HCT116 (cell line): ENCODE measurements around the gene KMO. TPM values are rescaled to one million over a fixed set of nuclear protein-coding genes. Genes with fewer than 3 reads are reported as not detected.

Source experiments
- ATAC-seq: fragments of 200-7000 bp; cut with Tn5 transposase; 2 replicates; pipeline ENCODE4 v1.9.1; 2020; ENCODE audit warnings: mild to moderate bottlenecking, moderate library complexity
- BruUV-seq: library from RNA; stranded (reverse); fragments of 400-500 nt; replicated peaks from 2 replicates; lab custom pipeline; 2021; lab: Mats Ljungman, UMichigan
- CTCF ChIA-PET: fragments of 300-600 bp; sonication (Branson Sonifier 250); formaldehyde crosslinking; loops from one replicate; lab custom pipeline; 2021; ENCODE audit warnings: antibody characterized with exemption; lab: Charles Lee
- POLR2A ChIA-PET: fragments of 300-600, 350-600 bp; sonication (Branson Sonifier 250); formaldehyde crosslinking; loops from one replicate; lab custom pipeline; 2021; ENCODE audit warnings: antibody characterized with exemption; lab: Charles Lee
- RAD21 ChIA-PET, 2 experiments: fragments of 300-600 bp; sonication (Branson Sonifier 250); formaldehyde crosslinking; loops; one replicate each; lab custom pipeline; 2023; ENCODE audit warnings: low total read pairs in 2 of 2; ENCODE audit not compliant: uncharacterized antibody in 2 of 2, unreplicated experiment in 2 of 2, low non-redundant PET in 1 of 2; lab: Charles Lee
- DNase-seq: peaks from one replicate; pipeline ENCODE4 v3.0.0-alpha.2; 2010; ENCODE audit warnings: low read depth, low spot score
- H2AFZ ChIP-seq: fragments of 200-600 bp; shearing (Covaris generic), sonication (generic); 2 replicates; pipeline ENCODE4 v1.6.1; 2017; ENCODE audit warnings: low read depth, mixed run types, mixed read lengths, antibody characterized with exemption, low read length; ENCODE audit not compliant: poor library complexity, severe bottlenecking
- H3K27ac ChIP-seq: 2 replicates; pipeline ENCODE4 v1.5.1; 2012; ENCODE audit warnings: low read depth, low read length
- H3K27me3 ChIP-seq: fragments of 200-600 bp; sonication (generic); 2 replicates; pipeline ENCODE4 v1.6.1; 2016; ENCODE audit warnings: mixed run types, low read length, mixed read lengths; ENCODE audit not compliant: insufficient read depth
- H3K36me3 ChIP-seq, 2 experiments: fragments of 200-500 bp in 1 of 2; fragments of 200-600 bp in 1 of 2; sonication (Bioruptor generic) in 1 of 2; sonication (generic) in 1 of 2; 2 replicates each; pipeline versions ENCODE4 v1.5.1 to v1.6.1; 2014 to 2016; ENCODE audit warnings: low read length in 2 of 2, inconsistent platforms in 1 of 2, mixed read lengths in 1 of 2, mixed run types in 1 of 2; ENCODE audit not compliant: insufficient read depth in 2 of 2, control insufficient read depth in 1 of 2
- H3K4me1 ChIP-seq, 2 experiments: fragments of 200-600 bp in 1 of 2; sonication (generic) in 1 of 2; 2 replicates each; pipeline versions ENCODE4 v1.5.1 to v1.6.1; 2012 to 2017; ENCODE audit warnings: low read length in 2 of 2, inconsistent platforms in 1 of 2, mild to moderate bottlenecking in 1 of 2, mixed read lengths in 1 of 2, mixed run types in 1 of 2, moderate library complexity in 1 of 2; ENCODE audit not compliant: insufficient read depth in 2 of 2, control insufficient read depth in 1 of 2
- H3K4me2 ChIP-seq: fragments of 200-600 bp; sonication (generic); 2 replicates; pipeline ENCODE4 v1.6.1; 2017; ENCODE audit warnings: mixed run types, low read length, mixed read lengths
- H3K4me3 ChIP-seq, 2 experiments: fragments of 200-600 bp in 1 of 2; sonication (generic) in 1 of 2; replicated peaks in 1 of 2; 2 replicates each; pipeline ENCODE4 v1.5.1; 2011 to 2016; ENCODE audit warnings: low read length in 2 of 2, control low read depth in 1 of 2, low read depth in 1 of 2, mild to moderate bottlenecking in 1 of 2, mixed read lengths in 1 of 2, mixed run types in 1 of 2
- H3K79me2 ChIP-seq: fragments of 200-600 bp; sonication (generic); 2 replicates; pipeline ENCODE4 v1.6.1; 2017; ENCODE audit warnings: mild to moderate bottlenecking, mixed run types, low read length, moderate library complexity, mixed read lengths; ENCODE audit not compliant: insufficient read depth
- H3K9ac ChIP-seq: fragments of 200-600 bp; sonication (generic); 2 replicates; pipeline ENCODE4 v1.6.1; 2016; ENCODE audit warnings: low read length, mixed read lengths
- H3K9me2 ChIP-seq: fragments of 200-600 bp; sonication (generic), shearing (Covaris generic); 2 replicates; pipeline ENCODE4 v1.6.1; 2017; ENCODE audit warnings: mixed run types, mild to moderate bottlenecking, moderate library complexity; ENCODE audit not compliant: insufficient read depth
- H3K9me3 ChIP-seq, 2 experiments: fragments of 200-500 bp in 1 of 2; fragments of 200-600 bp in 1 of 2; sonication (Bioruptor generic) in 1 of 2; sonication (generic) in 1 of 2; 2 replicates each; pipeline ENCODE4 v1.6.1; 2014 to 2017; ENCODE audit warnings: low read length in 2 of 2, mixed read lengths in 2 of 2, inconsistent platforms in 1 of 2, low read depth in 1 of 2, mild to moderate bottlenecking in 1 of 2, mixed run types in 1 of 2, moderate library complexity in 1 of 2; ENCODE audit not compliant: control insufficient read depth in 1 of 2, insufficient read depth in 1 of 2
- H4K20me1 ChIP-seq: fragments of 200-600 bp; sonication (generic), shearing (Covaris generic); 2 replicates; pipeline ENCODE4 v1.6.1; 2017; ENCODE audit warnings: mixed run types, mild to moderate bottlenecking, moderate library complexity; ENCODE audit not compliant: insufficient read depth
- CBX3 ChIP-seq: IDR thresholded peaks from 2 replicates; pipeline ENCODE4 v1.6.1; 2012; ENCODE audit warnings: low read depth
- EGR1 ChIP-seq: IDR thresholded peaks from 2 replicates; pipeline ENCODE4 v1.6.1; 2012; ENCODE audit warnings: low read depth
- ELF1 ChIP-seq: IDR thresholded peaks from 2 replicates; pipeline ENCODE4 v1.6.1; 2012; ENCODE audit warnings: low read depth, borderline replicate concordance
- EZH2 ChIP-seq: fragments of 200-600 bp; sonication (generic); IDR thresholded peaks from 2 replicates; pipeline ENCODE4 v1.6.1; 2017; ENCODE audit warnings: antibody characterized with exemption, mixed run types
- FOSL1 ChIP-seq: IDR thresholded peaks from 2 replicates; pipeline ENCODE4 v1.6.1; 2012; ENCODE audit warnings: low read depth
- JUND ChIP-seq: IDR thresholded peaks from 2 replicates; pipeline ENCODE4 v1.6.1; 2012
- POLR2A ChIP-seq: IDR thresholded peaks from 2 replicates; pipeline ENCODE4 v1.7.0; 2011; ENCODE audit warnings: borderline replicate concordance; ENCODE audit not compliant: insufficient read depth, insufficient read length; ENCODE audit errors: extremely low read depth
- RAD21 ChIP-seq: IDR thresholded peaks from 2 replicates; pipeline ENCODE4 v1.6.1; 2012; ENCODE audit warnings: low read depth, mild to moderate bottlenecking
- SP1 ChIP-seq: IDR thresholded peaks from 2 replicates; pipeline ENCODE4 v1.6.1; 2012; ENCODE audit warnings: low read depth
- SRF ChIP-seq: IDR thresholded peaks from 2 replicates; pipeline ENCODE4 v1.6.1; 2012; ENCODE audit warnings: low read depth
- ZFX ChIP-seq: fragments of 450-650 bp; IDR thresholded peaks from 2 replicates; pipeline ENCODE4 v1.6.1; 2017
- ZNF274 ChIP-seq: fragments of 200-500 bp; sonication (Bioruptor generic); IDR thresholded peaks from 2 replicates; pipeline ENCODE4 v1.6.1; 2014; ENCODE audit warnings: mild to moderate bottlenecking, low read depth, low read length, inconsistent platforms
- intact Hi-C: fragments of 100-400 bp; cut with micrococcal nuclease; formaldehyde crosslinking; loops from 2 replicates; pipeline ENCODE4 v1.10.0; 2022
- total RNA-seq: library from RNA; stranded (reverse); gene quantifications from one replicate; pipeline ENCODE4 v1.2.1, GENCODE V29; 2021; ENCODE audit not compliant: unreplicated experiment
- TF ChIP-seq, protein P1 (sequence below): IDR thresholded peaks from 2 replicates; pipeline ENCODE4 v1.6.1; 2012
- TF ChIP-seq, protein P2 (sequence below): IDR thresholded peaks from 2 replicates; pipeline ENCODE4 v1.6.1; 2012
- TF ChIP-seq, protein P3 (sequence below): IDR thresholded peaks from 2 replicates; pipeline ENCODE4 v1.6.1; 2012; ENCODE audit warnings: low read depth

The KMO gene
- total RNA-seq, 1 experiment from 2014 or later, result not detected

GRCh38 chr1:241608379-241609033 lies 76.3 kb downstream of the KMO start:
- TF ChIP-seq ZFX (no peak), EZH2 (no peak)
- TF ChIP-seq, protein P1, sequence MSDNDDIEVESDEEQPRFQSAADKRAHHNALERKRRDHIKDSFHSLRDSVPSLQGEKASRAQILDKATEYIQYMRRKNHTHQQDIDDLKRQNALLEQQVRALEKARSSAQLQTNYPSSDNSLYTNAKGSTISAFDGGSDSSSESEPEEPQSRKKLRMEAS, result no peak
- no peak overlapping the region for H3K4me3 ChIP-seq
- no peaks in the 10 kb centered on the region for H3K79me2 ChIP-seq
- no peak overlapping the region for H3K4me2 ChIP-seq
- no peak overlapping the region for H2AFZ ChIP-seq
- no peaks in the 10 kb centered on the region; the same call in 1 of the 2 replicates for H4K20me1 ChIP-seq
- POLR2A ChIA-PET, result no interaction called here
- no peak overlapping the region for H3K9ac ChIP-seq
- RAD21 ChIA-PET, result no interaction called here
- DNase-seq (no peak), ATAC-seq (no peak)
- H3K9me2 ChIP-seq, result no peaks in the 10 kb centered on the region
- intact Hi-C loops, result no loop called here
- no peaks in the 10 kb centered on the region for H3K9me3 ChIP-seq
- H3K36me3 ChIP-seq, result no peaks in the 10 kb centered on the region
- CTCF ChIA-PET, result no interaction called here
- peaks cover 0 to 14% of the 10 kb centered on the region in 2 experiments; a peak in 1 of 4 replicates for H3K4me1 ChIP-seq
- H3K27ac ChIP-seq, result no peak overlapping the region
- no peaks in the 10 kb centered on the region for H3K27me3 ChIP-seq
- BruUV-seq, result no TSS peak

DNA sequence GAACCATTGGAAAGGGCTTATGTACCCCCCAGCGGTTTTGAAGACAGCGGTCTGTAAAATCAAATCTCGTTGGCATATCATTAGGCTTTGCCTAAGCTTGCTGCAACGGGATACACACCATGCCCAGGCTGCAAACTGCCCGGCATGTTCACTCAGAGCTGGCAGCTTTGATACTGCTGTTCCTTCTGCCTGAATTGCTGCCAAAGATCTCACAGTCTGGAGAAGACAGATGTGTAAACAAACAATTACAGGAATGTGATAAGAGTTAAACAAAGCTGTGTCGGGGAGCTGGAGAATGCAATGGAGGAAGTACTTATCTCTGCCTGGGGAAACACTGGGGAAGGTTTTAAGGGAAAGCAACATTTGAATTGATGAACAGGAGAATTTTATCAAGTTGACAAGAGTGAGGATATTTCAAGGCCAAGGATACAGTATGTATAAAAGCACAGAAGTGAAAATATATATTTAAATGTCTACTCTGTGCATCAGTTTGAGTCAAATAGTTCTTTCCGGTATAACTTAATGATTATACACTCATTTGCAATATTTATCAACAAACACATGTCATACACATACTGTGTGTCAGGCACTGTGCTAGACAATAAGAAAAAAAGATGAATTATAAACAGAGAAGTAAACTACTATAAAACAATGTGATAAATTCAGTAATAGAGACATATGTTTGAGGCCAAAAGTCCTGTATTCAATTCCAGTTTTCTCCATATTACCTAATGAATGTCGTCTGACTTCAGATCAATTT lies 78.1 kb downstream of the KMO start:
- CTCF ChIA-PET, result interaction anchor here (0.6 to 2.8 kb wide), 28 partner anchors 8 to 388 kb away, joined by 3 to 22 read pairs (median 4); partner anchors contain the start of genes CHML, FH, KMO and MAP1LC3C
- H3K9ac ChIP-seq, result no peak overlapping the region
- ATAC-seq (no peak), DNase-seq (no peak)
- H3K4me1 ChIP-seq, result peaks cover 0 to 8% of the 10 kb centered on the region in 2 experiments; a peak in 1 of 4 replicates
- RAD21 ChIA-PET, result interaction anchor here in 1 of 2 experiments (0.8 kb wide), 1 partner anchor 74 kb away, joined by 3 read pairs; no protein-coding TSS in a partner anchor
- no peaks in the 10 kb centered on the region for H3K9me3 ChIP-seq
- no peaks in the 10 kb centered on the region; the same call in 1 of the 2 replicates for H4K20me1 ChIP-seq
- intact Hi-C loops, result loop anchor here (2.0 kb wide), 1 partner anchor 389 kb away; the partner anchor contains the start of gene MAP1LC3C
- H3K4me2 ChIP-seq, result no peak overlapping the region
- no peaks in the 10 kb centered on the region for H3K79me2 ChIP-seq
- no peak overlapping the region for H2AFZ ChIP-seq
- POLR2A ChIA-PET, result interaction anchor here (0.7 to 1.2 kb wide), 2 partner anchors 224 to 237 kb away, joined by 3 to 4 read pairs; partner anchors contain the start of gene EXO1
- H3K36me3 ChIP-seq, result no peaks in the 10 kb centered on the region
- BruUV-seq, result no TSS peak
- no peak overlapping the region for H3K27ac ChIP-seq
- no peaks in the 10 kb centered on the region for H3K27me3 ChIP-seq
- H3K9me2 ChIP-seq, result no peaks in the 10 kb centered on the region
- no peak overlapping the region for H3K4me3 ChIP-seq
- TF ChIP-seq RAD21 (no peak), SRF (no peak), FOSL1 (no peak), JUND (no peak), EGR1 (no peak), ELF1 (no peak), CBX3 (no peak), POLR2A (no peak), ZNF274 (no peak), EZH2 (no peak), SP1 (no peak)
- TF ChIP-seq, protein P2, sequence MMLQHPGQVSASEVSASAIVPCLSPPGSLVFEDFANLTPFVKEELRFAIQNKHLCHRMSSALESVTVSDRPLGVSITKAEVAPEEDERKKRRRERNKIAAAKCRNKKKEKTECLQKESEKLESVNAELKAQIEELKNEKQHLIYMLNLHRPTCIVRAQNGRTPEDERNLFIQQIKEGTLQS, result no peak
- TF ChIP-seq, protein P1, result no peak
- TF ChIP-seq, protein P3, sequence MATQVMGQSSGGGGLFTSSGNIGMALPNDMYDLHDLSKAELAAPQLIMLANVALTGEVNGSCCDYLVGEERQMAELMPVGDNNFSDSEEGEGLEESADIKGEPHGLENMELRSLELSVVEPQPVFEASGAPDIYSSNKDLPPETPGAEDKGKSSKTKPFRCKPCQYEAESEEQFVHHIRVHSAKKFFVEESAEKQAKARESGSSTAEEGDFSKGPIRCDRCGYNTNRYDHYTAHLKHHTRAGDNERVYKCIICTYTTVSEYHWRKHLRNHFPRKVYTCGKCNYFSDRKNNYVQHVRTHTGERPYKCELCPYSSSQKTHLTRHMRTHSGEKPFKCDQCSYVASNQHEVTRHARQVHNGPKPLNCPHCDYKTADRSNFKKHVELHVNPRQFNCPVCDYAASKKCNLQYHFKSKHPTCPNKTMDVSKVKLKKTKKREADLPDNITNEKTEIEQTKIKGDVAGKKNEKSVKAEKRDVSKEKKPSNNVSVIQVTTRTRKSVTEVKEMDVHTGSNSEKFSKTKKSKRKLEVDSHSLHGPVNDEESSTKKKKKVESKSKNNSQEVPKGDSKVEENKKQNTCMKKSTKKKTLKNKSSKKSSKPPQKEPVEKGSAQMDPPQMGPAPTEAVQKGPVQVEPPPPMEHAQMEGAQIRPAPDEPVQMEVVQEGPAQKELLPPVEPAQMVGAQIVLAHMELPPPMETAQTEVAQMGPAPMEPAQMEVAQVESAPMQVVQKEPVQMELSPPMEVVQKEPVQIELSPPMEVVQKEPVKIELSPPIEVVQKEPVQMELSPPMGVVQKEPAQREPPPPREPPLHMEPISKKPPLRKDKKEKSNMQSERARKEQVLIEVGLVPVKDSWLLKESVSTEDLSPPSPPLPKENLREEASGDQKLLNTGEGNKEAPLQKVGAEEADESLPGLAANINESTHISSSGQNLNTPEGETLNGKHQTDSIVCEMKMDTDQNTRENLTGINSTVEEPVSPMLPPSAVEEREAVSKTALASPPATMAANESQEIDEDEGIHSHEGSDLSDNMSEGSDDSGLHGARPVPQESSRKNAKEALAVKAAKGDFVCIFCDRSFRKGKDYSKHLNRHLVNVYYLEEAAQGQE, result no peak
